ENCODE results near the gene PPP1R8. TPM values are rescaled to one million over a fixed set of nuclear protein-coding genes. Genes with fewer than 3 reads are reported as not detected.

Gene PPP1R8
- polyA plus RNA-seq, 1 donor (not counting 4 experiments of a cell fraction or from before 2014, with no cell fraction given): 56.2 TPM

DNA sequence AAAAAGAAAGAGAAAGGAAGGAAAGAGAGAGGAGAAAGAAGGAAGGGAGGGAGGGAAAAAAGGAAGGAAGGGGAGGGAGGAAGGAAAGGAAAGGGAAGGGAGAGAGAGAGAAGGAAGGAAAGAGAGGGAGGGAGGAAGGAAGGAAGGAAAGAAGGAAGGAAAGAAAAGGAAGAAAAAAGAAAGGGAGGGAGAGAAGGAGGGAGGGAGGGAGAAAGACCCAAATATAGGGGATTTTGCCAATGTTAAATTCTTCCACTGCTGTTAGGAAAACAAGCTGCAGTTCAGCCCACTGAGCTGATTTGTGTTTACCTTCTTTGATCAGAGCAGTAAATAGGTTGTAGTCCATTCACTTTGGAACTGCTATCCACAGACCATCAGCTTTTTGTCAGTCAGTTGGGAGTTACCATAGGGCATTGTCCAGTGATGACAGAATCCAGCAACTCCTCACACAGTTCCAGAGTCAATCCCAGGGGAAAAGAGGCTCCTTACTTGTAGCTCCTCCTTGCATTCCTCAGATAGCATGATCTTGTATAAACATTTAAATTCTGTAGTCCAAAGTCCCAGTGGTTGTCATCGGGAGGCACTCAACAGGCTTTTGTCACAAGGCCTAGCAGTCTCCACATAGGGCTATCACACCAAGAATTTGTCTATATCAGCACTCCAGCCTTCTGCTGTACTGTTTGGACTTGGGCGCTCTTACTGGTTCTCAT lies 13.5 kb upstream of the PPP1R8 start:
- TF ChIP-seq EZH2 (IDR thresholded peaks at IDR 0.05; ENCODE audit: low read length): no peak
- TF ChIP-seq, protein P1, sequence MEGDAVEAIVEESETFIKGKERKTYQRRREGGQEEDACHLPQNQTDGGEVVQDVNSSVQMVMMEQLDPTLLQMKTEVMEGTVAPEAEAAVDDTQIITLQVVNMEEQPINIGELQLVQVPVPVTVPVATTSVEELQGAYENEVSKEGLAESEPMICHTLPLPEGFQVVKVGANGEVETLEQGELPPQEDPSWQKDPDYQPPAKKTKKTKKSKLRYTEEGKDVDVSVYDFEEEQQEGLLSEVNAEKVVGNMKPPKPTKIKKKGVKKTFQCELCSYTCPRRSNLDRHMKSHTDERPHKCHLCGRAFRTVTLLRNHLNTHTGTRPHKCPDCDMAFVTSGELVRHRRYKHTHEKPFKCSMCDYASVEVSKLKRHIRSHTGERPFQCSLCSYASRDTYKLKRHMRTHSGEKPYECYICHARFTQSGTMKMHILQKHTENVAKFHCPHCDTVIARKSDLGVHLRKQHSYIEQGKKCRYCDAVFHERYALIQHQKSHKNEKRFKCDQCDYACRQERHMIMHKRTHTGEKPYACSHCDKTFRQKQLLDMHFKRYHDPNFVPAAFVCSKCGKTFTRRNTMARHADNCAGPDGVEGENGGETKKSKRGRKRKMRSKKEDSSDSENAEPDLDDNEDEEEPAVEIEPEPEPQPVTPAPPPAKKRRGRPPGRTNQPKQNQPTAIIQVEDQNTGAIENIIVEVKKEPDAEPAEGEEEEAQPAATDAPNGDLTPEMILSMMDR (optimal IDR thresholded peaks at IDR 0.05 in 1 of 3, IDR thresholded peaks at IDR 0.05 in 1 of 3, conservative IDR thresholded peaks at IDR 0.05 in 1 of 3; ENCODE audit: extremely low read depth in 1 of 3, insufficient read depth in 2 of 3, low read length in 3 of 3): no peak
- Histone ChIP-seq H4K20me1 (ENCODE audit: control insufficient read depth, extremely low read depth, insufficient read depth, low read length) (no peaks in the 10 kb centered on the region), H3K36me3 (ENCODE audit: control insufficient read depth in 2 of 2, extremely low read depth in 1 of 2, insufficient read depth in 2 of 2, low read length in 2 of 2) (peaks cover 12 to 14% of the 10 kb centered on the region in 2 experiments), H3K9ac (ENCODE audit: control insufficient read depth, extremely low read depth, insufficient read depth, low read length) (no peak overlapping the region), H3K27me3 (ENCODE audit: control insufficient read depth, extremely low read depth, insufficient read depth, low read length) (no peaks in the 10 kb centered on the region), H3K9me1 (ENCODE audit: control insufficient read depth, extremely low read depth, insufficient read depth, low read length) (no peaks in the 10 kb centered on the region), H3K4me2 (ENCODE audit: control insufficient read depth, extremely low read depth, insufficient read depth, low read depth, low read length) (no peak overlapping the region), H2AFZ (ENCODE audit: control insufficient read depth, low read length) (no peak overlapping the region), H3K4me3 (ENCODE audit: control insufficient read depth in 2 of 3, extremely low read depth in 1 of 3, insufficient read depth in 2 of 3, low read depth in 1 of 3, low read length in 3 of 3) (no peak overlapping the region), H3K9me3 (ENCODE audit: control insufficient read depth, low read depth, low read length) (no peaks in the 10 kb centered on the region), H3K4me1 (ENCODE audit: control insufficient read depth, extremely low read depth, insufficient read depth, low read length) (no peaks in the 10 kb centered on the region), H3K79me2 (ENCODE audit: control insufficient read depth, insufficient read depth, low read length) (no peaks in the 10 kb centered on the region), H3K27ac (ENCODE audit: control insufficient read depth, insufficient read depth, low read length) (no peak overlapping the region)
- dilution Hi-C loops (cut with MboI; ENCODE audit: extremely low pct_ligation_motif_present, low sequenced_read_pairs): no loop called here
- DNase-seq (ENCODE audit: low read depth, low spot score): no peak
- no peak for FAIRE-seq

DNA sequence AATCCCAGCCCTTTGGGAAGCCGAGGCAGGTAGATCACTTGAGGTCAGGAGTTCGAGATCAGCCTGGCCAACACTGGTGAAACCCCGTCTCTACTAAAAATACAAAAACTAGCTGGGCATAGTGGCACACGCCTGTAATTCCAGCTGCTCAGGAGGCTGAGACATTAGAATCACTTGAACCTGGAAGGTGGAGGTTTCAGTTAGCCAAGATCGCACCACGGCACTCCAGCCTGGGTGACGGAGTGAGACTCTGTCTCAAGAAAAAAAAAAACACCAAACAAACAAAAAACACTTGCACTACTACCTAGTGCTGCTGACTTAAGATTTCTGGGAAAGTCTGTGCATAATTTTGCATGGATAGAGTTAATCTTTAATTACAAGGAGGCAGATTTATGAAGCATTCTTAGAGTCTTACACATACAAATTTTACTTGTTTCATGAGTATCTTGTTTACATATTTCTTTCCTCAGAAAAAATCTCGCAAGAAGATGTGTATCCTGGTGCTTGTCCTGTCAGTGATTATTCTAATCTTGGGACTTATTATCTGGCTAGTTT lies 8.7 kb upstream of the PPP1R8 start:
- Histone ChIP-seq H3K9ac (ENCODE audit: control insufficient read depth, extremely low read depth, insufficient read depth, low read length) (no peak overlapping the region), H3K36me3 (ENCODE audit: control insufficient read depth in 2 of 2, extremely low read depth in 1 of 2, insufficient read depth in 2 of 2, low read length in 2 of 2) (peaks cover 8% of the 10 kb centered on the region in 2 experiments)

More for the DNA sequence above, 8.7 kb upstream of the PPP1R8 start:
- no peak overlapping the region for H3K4me2 ChIP-seq (ENCODE audit: control insufficient read depth, extremely low read depth, insufficient read depth, low read depth, low read length)
- dilution Hi-C loops (cut with MboI; ENCODE audit: extremely low pct_ligation_motif_present, low sequenced_read_pairs): no loop called here
- TF ChIP-seq EZH2 (IDR thresholded peaks at IDR 0.05; ENCODE audit: low read length): no peak
- TF ChIP-seq, protein P1 (optimal IDR thresholded peaks at IDR 0.05 in 1 of 3, IDR thresholded peaks at IDR 0.05 in 1 of 3, conservative IDR thresholded peaks at IDR 0.05 in 1 of 3; ENCODE audit: extremely low read depth in 1 of 3, insufficient read depth in 2 of 3, low read length in 3 of 3): no peak
- H4K20me1 ChIP-seq (ENCODE audit: control insufficient read depth, extremely low read depth, insufficient read depth, low read length): no peaks in the 10 kb centered on the region
- no peaks in the 10 kb centered on the region for H3K79me2 ChIP-seq (ENCODE audit: control insufficient read depth, insufficient read depth, low read length)
- H3K27me3 ChIP-seq (ENCODE audit: control insufficient read depth, extremely low read depth, insufficient read depth, low read length): no peaks in the 10 kb centered on the region
- no peaks in the 10 kb centered on the region for H3K9me1 ChIP-seq (ENCODE audit: control insufficient read depth, extremely low read depth, insufficient read depth, low read length)
- no peak overlapping the region for H3K27ac ChIP-seq (ENCODE audit: control insufficient read depth, insufficient read depth, low read length)
- H3K4me3 ChIP-seq (ENCODE audit: control insufficient read depth in 2 of 3, extremely low read depth in 1 of 3, insufficient read depth in 2 of 3, low read depth in 1 of 3, low read length in 3 of 3): no peak overlapping the region
- H3K4me1 ChIP-seq (ENCODE audit: control insufficient read depth, extremely low read depth, insufficient read depth, low read length): no peaks in the 10 kb centered on the region
- DNase-seq (ENCODE audit: low read depth, low spot score): no peak
- H3K9me3 ChIP-seq (ENCODE audit: control insufficient read depth, low read depth, low read length): no peaks in the 10 kb centered on the region
- H2AFZ ChIP-seq (ENCODE audit: control insufficient read depth, low read length): no peak overlapping the region
- no peak for FAIRE-seq
